ENCODE results near the gene APOA4.

Gene APOA4

DNA sequence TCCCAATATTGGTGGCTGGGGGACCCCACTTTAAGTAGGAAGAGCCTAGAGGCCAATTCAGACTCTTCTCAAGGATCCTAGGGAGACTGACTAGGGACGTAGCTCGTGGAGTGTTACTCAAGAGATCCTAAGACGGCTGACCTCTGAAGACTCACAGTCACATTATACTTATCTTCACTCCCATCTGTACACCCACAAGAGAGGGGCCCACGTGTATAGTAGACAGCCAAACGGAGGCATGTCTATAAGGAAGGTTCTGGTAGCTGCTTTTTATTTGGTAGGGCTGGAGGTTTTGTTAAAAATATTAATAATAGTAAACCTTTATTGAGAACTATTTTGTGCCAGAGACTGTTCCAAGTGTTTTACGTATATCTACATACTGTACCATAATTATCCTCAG lies 37.2 kb upstream of the APOA4 start:
- no peak for DNase-seq
- H3K4me3 ChIP-seq (ENCODE audit: low read depth, low read length) = no peak overlapping the region
- H3K9me3 ChIP-seq (ENCODE audit: severe bottlenecking) = no peaks in the 10 kb centered on the region
- peaks cover 53% of the 10 kb centered on the region for H3K36me3 ChIP-seq
- H3K27me3 ChIP-seq (ENCODE audit: insufficient read depth, low read depth, severe bottlenecking) = no peaks in the 10 kb centered on the region
- TF ChIP-seq, protein P1, sequence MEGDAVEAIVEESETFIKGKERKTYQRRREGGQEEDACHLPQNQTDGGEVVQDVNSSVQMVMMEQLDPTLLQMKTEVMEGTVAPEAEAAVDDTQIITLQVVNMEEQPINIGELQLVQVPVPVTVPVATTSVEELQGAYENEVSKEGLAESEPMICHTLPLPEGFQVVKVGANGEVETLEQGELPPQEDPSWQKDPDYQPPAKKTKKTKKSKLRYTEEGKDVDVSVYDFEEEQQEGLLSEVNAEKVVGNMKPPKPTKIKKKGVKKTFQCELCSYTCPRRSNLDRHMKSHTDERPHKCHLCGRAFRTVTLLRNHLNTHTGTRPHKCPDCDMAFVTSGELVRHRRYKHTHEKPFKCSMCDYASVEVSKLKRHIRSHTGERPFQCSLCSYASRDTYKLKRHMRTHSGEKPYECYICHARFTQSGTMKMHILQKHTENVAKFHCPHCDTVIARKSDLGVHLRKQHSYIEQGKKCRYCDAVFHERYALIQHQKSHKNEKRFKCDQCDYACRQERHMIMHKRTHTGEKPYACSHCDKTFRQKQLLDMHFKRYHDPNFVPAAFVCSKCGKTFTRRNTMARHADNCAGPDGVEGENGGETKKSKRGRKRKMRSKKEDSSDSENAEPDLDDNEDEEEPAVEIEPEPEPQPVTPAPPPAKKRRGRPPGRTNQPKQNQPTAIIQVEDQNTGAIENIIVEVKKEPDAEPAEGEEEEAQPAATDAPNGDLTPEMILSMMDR (IDR thresholded peaks at IDR 0.05; ENCODE audit: low read depth, low read length) = no peak
- no peak overlapping the region for H3K27ac ChIP-seq

DNA sequence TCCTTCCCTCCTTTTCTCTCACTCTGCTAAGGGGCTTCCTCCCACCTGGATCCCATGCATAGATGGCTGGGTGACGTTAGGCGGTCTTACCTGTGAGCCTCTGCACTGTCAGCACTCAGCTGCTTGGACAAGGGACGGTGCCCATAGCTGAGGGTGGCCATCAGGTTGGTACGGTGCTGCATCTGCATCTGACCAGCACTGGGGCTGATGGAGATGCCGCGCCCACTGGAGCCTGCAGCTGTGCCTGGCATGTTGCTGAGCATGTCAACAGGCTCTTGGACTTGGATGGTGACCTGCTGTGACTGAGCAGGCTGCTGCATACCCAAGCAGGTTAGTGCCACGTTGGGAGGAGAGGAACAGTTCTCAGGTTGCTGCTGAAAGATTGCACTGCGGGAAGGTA lies 36.1 kb upstream of the APOA4 start:
- Histone ChIP-seq H3K4me3 (ENCODE audit: low read depth, low read length) (no peak overlapping the region), H3K27me3 (ENCODE audit: insufficient read depth, low read depth, severe bottlenecking) (no peaks in the 10 kb centered on the region), H3K36me3 (peaks cover 53% of the 10 kb centered on the region), H3K9me3 (ENCODE audit: severe bottlenecking) (no peaks in the 10 kb centered on the region), H3K27ac (no peak overlapping the region)
- TF ChIP-seq, protein P1 (IDR thresholded peaks at IDR 0.05; ENCODE audit: low read depth, low read length) = no peak
- DNase-seq = no peak

DNA sequence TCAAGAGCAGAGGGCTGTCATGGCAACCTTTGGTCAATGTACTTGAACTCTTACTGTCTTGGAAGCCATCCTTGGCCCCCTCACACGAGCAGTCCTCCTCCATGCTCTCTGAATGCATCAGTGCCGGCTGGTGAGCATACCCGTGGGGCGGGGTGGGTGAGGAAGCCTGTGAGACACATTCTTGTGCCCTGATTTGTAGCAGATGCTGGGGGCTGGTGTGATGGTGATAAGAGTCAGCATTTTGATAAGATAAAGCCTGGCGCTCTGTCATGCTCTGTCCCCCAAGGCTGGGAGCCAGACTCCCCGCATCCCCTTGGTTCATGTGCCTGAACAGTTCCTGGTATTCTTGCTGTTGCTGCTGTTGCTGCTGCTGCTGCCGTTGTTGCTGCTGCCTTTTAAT lies 34.8 kb upstream of the APOA4 start:
- Histone ChIP-seq H3K27ac (no peak overlapping the region), H3K9me3 (ENCODE audit: severe bottlenecking) (no peaks in the 10 kb centered on the region), H3K36me3 (peaks cover 52% of the 10 kb centered on the region), H3K4me3 (ENCODE audit: low read depth, low read length) (no peak overlapping the region), H3K27me3 (ENCODE audit: insufficient read depth, low read depth, severe bottlenecking) (no peaks in the 10 kb centered on the region)
- TF ChIP-seq, protein P1 (IDR thresholded peaks at IDR 0.05; ENCODE audit: low read depth, low read length) = no peak
- DNase-seq = no peak

DNA sequence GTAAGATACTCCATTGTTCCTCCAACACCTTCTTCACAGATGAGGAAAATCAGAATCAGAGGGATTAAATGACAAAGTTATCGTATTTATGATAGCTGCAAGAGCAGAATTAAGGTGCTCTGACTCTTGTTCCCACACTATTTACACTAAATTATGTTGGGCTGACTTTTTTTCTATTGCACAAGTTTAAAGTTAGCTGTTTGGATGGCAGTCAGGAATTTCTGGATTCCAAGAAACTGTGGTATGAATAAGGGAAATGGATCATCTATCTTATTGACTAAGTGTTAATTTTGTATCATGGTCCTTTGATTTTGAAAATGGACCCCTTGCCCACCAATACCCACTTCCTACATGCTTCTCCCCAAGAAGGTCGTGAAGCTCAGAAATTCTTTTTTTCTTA lies 34.2 kb upstream of the APOA4 start:
- TF ChIP-seq, protein P1 (IDR thresholded peaks at IDR 0.05; ENCODE audit: low read depth, low read length) = no peak
- Histone ChIP-seq H3K27me3 (ENCODE audit: insufficient read depth, low read depth, severe bottlenecking) (no peaks in the 10 kb centered on the region), H3K36me3 (peaks cover 54% of the 10 kb centered on the region), H3K4me3 (ENCODE audit: low read depth, low read length) (no peak overlapping the region), H3K9me3 (ENCODE audit: severe bottlenecking) (no peaks in the 10 kb centered on the region), H3K27ac (no peak overlapping the region)
- no peak for DNase-seq

DNA sequence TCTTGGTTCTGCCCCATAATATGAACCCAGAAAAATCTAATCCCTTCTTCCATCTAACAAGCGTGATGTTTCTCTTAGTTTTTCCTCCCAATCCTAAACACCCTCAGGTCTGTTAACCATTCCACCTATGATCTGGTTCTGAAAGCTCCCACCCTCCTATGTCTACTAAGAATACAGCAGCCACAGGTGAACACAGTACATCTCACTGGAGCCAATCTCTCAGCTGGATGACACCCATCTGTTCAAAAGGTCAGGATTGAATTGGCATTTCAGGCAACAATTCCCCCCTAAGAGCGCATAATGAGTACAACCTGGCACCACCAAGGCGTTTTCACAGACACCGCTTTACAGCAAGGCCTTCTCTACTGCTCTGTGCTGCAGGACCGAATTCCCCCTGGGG lies 33.3 kb upstream of the APOA4 start:
- Histone ChIP-seq H3K36me3 (peaks cover 47% of the 10 kb centered on the region), H3K27me3 (ENCODE audit: insufficient read depth, low read depth, severe bottlenecking) (no peaks in the 10 kb centered on the region), H3K9me3 (ENCODE audit: severe bottlenecking) (no peaks in the 10 kb centered on the region), H3K4me3 (ENCODE audit: low read depth, low read length) (no peak overlapping the region), H3K27ac (no peak overlapping the region)
- no peak for DNase-seq
- TF ChIP-seq, protein P1 (IDR thresholded peaks at IDR 0.05; ENCODE audit: low read depth, low read length) = no peak

DNA sequence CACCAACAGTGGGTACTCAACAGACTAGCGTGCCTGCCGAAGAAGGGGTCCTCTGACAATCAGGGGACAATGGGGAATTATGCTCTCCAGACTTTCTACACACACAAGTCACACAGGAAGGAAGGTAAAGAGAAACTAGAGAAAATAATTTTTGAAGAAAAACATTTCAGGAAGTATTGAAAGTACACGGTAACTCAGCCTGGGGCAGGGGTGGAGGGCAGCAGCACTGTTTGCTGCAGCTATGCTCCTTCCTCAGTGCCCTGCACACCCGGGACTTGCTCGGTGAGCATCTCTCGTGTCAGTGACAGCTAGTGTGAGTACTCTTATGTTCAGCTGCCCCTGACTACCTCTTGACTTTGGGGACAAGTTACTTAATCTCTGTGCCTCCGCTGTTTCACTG lies 32.3 kb upstream of the APOA4 start:
- no peaks in the 10 kb centered on the region for H3K9me3 ChIP-seq (ENCODE audit: severe bottlenecking)
- H3K27me3 ChIP-seq (ENCODE audit: insufficient read depth, low read depth, severe bottlenecking) = no peaks in the 10 kb centered on the region
- no peak overlapping the region for H3K4me3 ChIP-seq (ENCODE audit: low read depth, low read length)
- no peak for DNase-seq
- H3K27ac ChIP-seq = no peak overlapping the region
- peaks cover 37% of the 10 kb centered on the region for H3K36me3 ChIP-seq
- TF ChIP-seq, protein P1 (IDR thresholded peaks at IDR 0.05; ENCODE audit: low read depth, low read length) = no peak
